ENCODE data around the gene MAGEA9. TPM values are rescaled to one million over a fixed set of nuclear protein-coding genes. Genes with fewer than 3 reads are reported as not detected.
"Not testable (repeated sequence)": the region's sequence is repeated elsewhere in the genome, so short reads cannot be mapped to it uniquely, and the experiment has no call there.

The MAGEA9 gene
- total and polyA plus RNA-seq, 2 donors (not counting 1 experiment from before 2014, with no cell fraction given), result not detected

GRCh38 chrX:149773768-149774167 lies 8.0 kb upstream of the MAGEA9 start, which contains the start of gene HSFX1:
HSFX1 (plus strand) TSS chrX:149774068; CDS start chrX:149774682, 614 bp downstream.
- H3K27me3 ChIP-seq (ENCODE audit: control insufficient read depth, insufficient read depth, low read length); H3K9me3 ChIP-seq (ENCODE audit: control insufficient read depth, insufficient read depth, low read depth, low read length); DNase-seq (ENCODE audit: low read depth in 2 of 2); H3K36me3 ChIP-seq (ENCODE audit: control insufficient read depth, insufficient read depth, low read length); H3K4me1 ChIP-seq (ENCODE audit: control insufficient read depth, extremely low read depth, insufficient read depth, low read length); H3K27ac ChIP-seq (ENCODE audit: insufficient read depth, low read length); H3K4me3 ChIP-seq (replicated peaks in 1 of 4; ENCODE audit: control extremely low read depth in 1 of 4, insufficient read depth in 1 of 4, low read depth in 3 of 4, low read length in 4 of 4); H3K9ac ChIP-seq (ENCODE audit: insufficient read depth, low read length); H3K79me2 ChIP-seq (ENCODE audit: control insufficient read depth, insufficient read depth, low read length); H3K4me2 ChIP-seq (ENCODE audit: extremely low read depth, insufficient read depth, low read length); H4K20me1 ChIP-seq (ENCODE audit: control insufficient read depth, extremely low read depth, insufficient read depth, low read length); H2AFZ ChIP-seq (ENCODE audit: low read length): not testable (repeated sequence)

- not testable (repeated sequence) for H2AFZ ChIP-seq (ENCODE audit: low read length); H3K27ac ChIP-seq (ENCODE audit: insufficient read depth, low read length); DNase-seq (ENCODE audit: low read depth in 2 of 2); H3K79me2 ChIP-seq (ENCODE audit: control insufficient read depth, insufficient read depth, low read length); H3K9ac ChIP-seq (ENCODE audit: insufficient read depth, low read length); H4K20me1 ChIP-seq (ENCODE audit: control insufficient read depth, extremely low read depth, insufficient read depth, low read length); H3K4me3 ChIP-seq (replicated peaks in 1 of 4; ENCODE audit: control extremely low read depth in 1 of 4, insufficient read depth in 1 of 4, low read depth in 3 of 4, low read length in 4 of 4); H3K36me3 ChIP-seq (ENCODE audit: control insufficient read depth, insufficient read depth, low read length); H3K27me3 ChIP-seq (ENCODE audit: control insufficient read depth, insufficient read depth, low read length); H3K4me2 ChIP-seq (ENCODE audit: extremely low read depth, insufficient read depth, low read length); H3K4me1 ChIP-seq (ENCODE audit: control insufficient read depth, extremely low read depth, insufficient read depth, low read length); H3K9me3 ChIP-seq (ENCODE audit: control insufficient read depth, insufficient read depth, low read depth, low read length)
Measured at GRCh38 chrX:149777999-149778398, 3.7 kb upstream of the MAGEA9 start.

- DNase-seq (ENCODE audit: low read depth in 2 of 2); H3K4me3 ChIP-seq (replicated peaks in 1 of 4; ENCODE audit: control extremely low read depth in 1 of 4, insufficient read depth in 1 of 4, low read depth in 3 of 4, low read length in 4 of 4); H3K4me1 ChIP-seq (ENCODE audit: control insufficient read depth, extremely low read depth, insufficient read depth, low read length); H4K20me1 ChIP-seq (ENCODE audit: control insufficient read depth, extremely low read depth, insufficient read depth, low read length); H2AFZ ChIP-seq (ENCODE audit: low read length); H3K27ac ChIP-seq (ENCODE audit: insufficient read depth, low read length); H3K36me3 ChIP-seq (ENCODE audit: control insufficient read depth, insufficient read depth, low read length); H3K4me2 ChIP-seq (ENCODE audit: extremely low read depth, insufficient read depth, low read length); H3K9me3 ChIP-seq (ENCODE audit: control insufficient read depth, insufficient read depth, low read depth, low read length); H3K79me2 ChIP-seq (ENCODE audit: control insufficient read depth, insufficient read depth, low read length); H3K27me3 ChIP-seq (ENCODE audit: control insufficient read depth, insufficient read depth, low read length); H3K9ac ChIP-seq (ENCODE audit: insufficient read depth, low read length): not testable (repeated sequence)
Measured at GRCh38 chrX:149795531-149795930, 13.8 kb downstream of the MAGEA9 start.

GRCh38 chrX:149799095-149799714 lies 17.5 kb downstream of the MAGEA9 start:
- Histone ChIP-seq H4K20me1 (ENCODE audit: control insufficient read depth, extremely low read depth, insufficient read depth, low read length) (no peaks in the 10 kb centered on the region), H3K27ac (ENCODE audit: insufficient read depth, low read length) (no peak overlapping the region), H3K4me2 (ENCODE audit: extremely low read depth, insufficient read depth, low read length) (no peak overlapping the region), H3K27me3 (ENCODE audit: control insufficient read depth, insufficient read depth, low read length) (no peaks in the 10 kb centered on the region), H3K4me1 (ENCODE audit: control insufficient read depth, extremely low read depth, insufficient read depth, low read length) (no peaks in the 10 kb centered on the region), H3K9ac (ENCODE audit: insufficient read depth, low read length) (no peak overlapping the region), H3K4me3 (replicated peaks in 1 of 4; ENCODE audit: control extremely low read depth in 1 of 4, insufficient read depth in 1 of 4, low read depth in 3 of 4, low read length in 4 of 4) (no peak overlapping the region), H3K79me2 (ENCODE audit: control insufficient read depth, insufficient read depth, low read length) (no peaks in the 10 kb centered on the region), H3K36me3 (ENCODE audit: control insufficient read depth, insufficient read depth, low read length) (no peaks in the 10 kb centered on the region), H3K9me3 (ENCODE audit: control insufficient read depth, insufficient read depth, low read depth, low read length) (no peaks in the 10 kb centered on the region), H2AFZ (ENCODE audit: low read length) (no peak overlapping the region)
- no peak for DNase-seq (ENCODE audit: low read depth in 2 of 2)
- TF ChIP-seq EZH2 (IDR thresholded peaks at IDR 0.05; ENCODE audit: low read length, missing control alignments) (no peak), CTCF (conservative IDR thresholded peaks at IDR 0.05 in 1 of 2, IDR thresholded peaks at IDR 0.05 in 1 of 2; ENCODE audit: low read depth in 1 of 2, low read length in 2 of 2) (no peak)

All from fibroblast of lung (primary cell).